ENCODE results near the gene NEDD9.

Gene NEDD9

GRCh38 chr6:11197850-11198249, 34.6 kb downstream of the NEDD9 start:
- Histone ChIP-seq H3K36me3 (ENCODE audit: control insufficient read depth, insufficient read depth, low read length) (no peaks in the 10 kb centered on the region), H3K79me2 (no peaks in the 10 kb centered on the region), H3K27me3 (ENCODE audit: control insufficient read depth, insufficient read depth, low read length) (no peaks in the 10 kb centered on the region), H3K9me3 (ENCODE audit: control insufficient read depth, low read length) (no peaks in the 10 kb centered on the region), H3K4me1 (peaks cover 5% of the 10 kb centered on the region), H3K27ac (peak overlapping the region; percentile 21), H3K9ac (no peak overlapping the region), H3K4me3 (ENCODE audit: low read depth, low read length) (no peak overlapping the region), H3K4me2 (ENCODE audit: low read length) (no peak overlapping the region), H2AFZ (no peak overlapping the region)
- TF ChIP-seq CTCF (IDR thresholded peaks at IDR 0.05), result no peak

GRCh38 chr6:11197175-11197536, 35.3 kb downstream of the NEDD9 start:
- TF ChIP-seq CTCF (IDR thresholded peaks at IDR 0.05), result no peak
- Histone ChIP-seq H3K27me3 (ENCODE audit: control insufficient read depth, insufficient read depth, low read length) (no peaks in the 10 kb centered on the region), H3K27ac (peak overlapping the region; percentile 49), H3K4me2 (ENCODE audit: low read length) (no peak overlapping the region), H3K36me3 (ENCODE audit: control insufficient read depth, insufficient read depth, low read length) (no peaks in the 10 kb centered on the region), H3K9me3 (ENCODE audit: control insufficient read depth, low read length) (no peaks in the 10 kb centered on the region), H3K4me3 (ENCODE audit: low read depth, low read length) (no peak overlapping the region), H3K4me1 (peaks cover 5% of the 10 kb centered on the region), H3K9ac (no peak overlapping the region), H3K79me2 (no peaks in the 10 kb centered on the region), H2AFZ (no peak overlapping the region)

GRCh38 chr6:11196511-11197174, 35.8 kb downstream of the NEDD9 start:
- no peak overlapping the region for H2AFZ ChIP-seq
- no peaks in the 10 kb centered on the region for H3K27me3 ChIP-seq (ENCODE audit: control insufficient read depth, insufficient read depth, low read length)
- H3K79me2 ChIP-seq, result no peaks in the 10 kb centered on the region
- no peaks in the 10 kb centered on the region for H3K9me3 ChIP-seq (ENCODE audit: control insufficient read depth, low read length)
- H3K4me1 ChIP-seq, result peaks cover 5% of the 10 kb centered on the region
- peak overlapping the region; percentile 49 for H3K27ac ChIP-seq
- TF ChIP-seq CTCF (IDR thresholded peaks at IDR 0.05), result no peak
- no peaks in the 10 kb centered on the region for H3K36me3 ChIP-seq (ENCODE audit: control insufficient read depth, insufficient read depth, low read length)
- H3K4me2 ChIP-seq (ENCODE audit: low read length), result no peak overlapping the region
- H3K4me3 ChIP-seq (ENCODE audit: low read depth, low read length), result no peak overlapping the region
- H3K9ac ChIP-seq, result no peak overlapping the region

GRCh38 chr6:11194356-11195218, 37.9 kb downstream of the NEDD9 start:
- TF ChIP-seq CTCF (IDR thresholded peaks at IDR 0.05), result no peak
- no peak overlapping the region for H3K4me3 ChIP-seq (ENCODE audit: low read depth, low read length)
- no peaks in the 10 kb centered on the region for H3K9me3 ChIP-seq (ENCODE audit: control insufficient read depth, low read length)
- H3K4me1 ChIP-seq, result peaks cover 3% of the 10 kb centered on the region
- no peak overlapping the region for H3K9ac ChIP-seq
- peak overlapping the region; percentile 53 for H3K27ac ChIP-seq
- no peaks in the 10 kb centered on the region for H3K27me3 ChIP-seq (ENCODE audit: control insufficient read depth, insufficient read depth, low read length)
- no peaks in the 10 kb centered on the region for H3K36me3 ChIP-seq (ENCODE audit: control insufficient read depth, insufficient read depth, low read length)
- no peak overlapping the region for H3K4me2 ChIP-seq (ENCODE audit: low read length)
- no peak overlapping the region for H2AFZ ChIP-seq
- no peaks in the 10 kb centered on the region for H3K79me2 ChIP-seq

Data from parathyroid adenoma (tissue), 2 donors.